ENCODE results near the gene NALCN.

DNA sequence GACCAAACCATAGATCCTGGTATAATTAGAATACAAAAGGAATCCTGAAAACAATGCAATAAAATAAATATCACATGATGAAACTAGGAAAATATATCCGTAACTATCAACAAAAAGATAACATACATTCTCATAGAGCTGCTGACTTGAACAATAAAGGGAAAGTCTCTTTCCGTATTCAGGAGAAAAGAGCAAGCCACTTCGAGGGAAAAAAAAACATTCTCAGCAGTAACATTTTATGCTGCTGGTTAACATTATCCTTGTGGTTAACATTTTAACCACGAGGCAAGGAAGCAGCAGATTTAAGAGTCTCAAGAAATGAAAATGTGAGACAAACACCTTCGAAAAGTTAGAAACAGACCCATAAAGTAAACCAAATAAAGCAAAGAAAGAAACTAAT is 25.8 kb downstream of the NALCN start:
- TF ChIP-seq CTBP1 (IDR thresholded peaks at IDR 0.05; ENCODE audit: borderline replicate concordance) = no peak
- TF ChIP-seq FOXM1 (IDR thresholded peaks at IDR 0.05; ENCODE audit: borderline replicate concordance) = no peak
- no peak for TF ChIP-seq SP1 (IDR thresholded peaks at IDR 0.05)
- no peak for TF ChIP-seq ZNF384 (IDR thresholded peaks at IDR 0.05)
- no peak for TF ChIP-seq FOXA1 (IDR thresholded peaks at IDR 0.05)
- no peak for TF ChIP-seq FOXK2 (IDR thresholded peaks at IDR 0.05)
- TF ChIP-seq BHLHE40 (IDR thresholded peaks at IDR 0.05; ENCODE audit: borderline replicate concordance) = no peak
- no peak for TF ChIP-seq NFRKB (IDR thresholded peaks at IDR 0.05)

All from HEK293T (cell line).